ENCODE data around the gene UTP3. TPM values are rescaled to one million over a fixed set of nuclear protein-coding genes. Genes with fewer than 3 reads are reported as not detected.
"Not testable (repeated sequence)": the region's sequence is repeated elsewhere in the genome, so short reads cannot be mapped to it uniquely, and the experiment has no call there.

UTP3 gene
- total and polyA plus RNA-seq, 4 donors, result 20.1 to 32.0 (median 28.2) TPM

GRCh38 chr4:70660106-70660505, 28.2 kb upstream of the UTP3 start:
- H3K4me3 ChIP-seq, result no peak overlapping the region
- no peak for ATAC-seq (ENCODE audit: insufficient read depth, low FRiP score)
- no peak overlapping the region for H3K9ac ChIP-seq (ENCODE audit: insufficient read depth in 1 of 2, low read length in 2 of 2)
- TF ChIP-seq CTCF (IDR thresholded peaks at IDR 0.05; ENCODE audit: control extremely low read depth, extremely low read depth), result no peak
- H3K27me3 ChIP-seq (ENCODE audit: control insufficient read depth in 3 of 3, insufficient read depth in 3 of 3, low read length in 2 of 3), result no peaks in the 10 kb centered on the region
- no peaks in the 10 kb centered on the region for H3K9me3 ChIP-seq (ENCODE audit: control insufficient read depth in 4 of 4, insufficient read depth in 3 of 4, low read length in 3 of 4)
- H3K27ac ChIP-seq (ENCODE audit: low read depth in 1 of 2, low read length in 1 of 2), result no peak overlapping the region
- H3K4me1 ChIP-seq (ENCODE audit: control insufficient read depth in 5 of 5, insufficient read depth in 5 of 5, low read length in 5 of 5), result peaks cover 0 to 4% (median 0%) of the 10 kb centered on the region in 5 donors
- H3K36me3 ChIP-seq (ENCODE audit: control insufficient read depth in 4 of 4, insufficient read depth in 4 of 4, low read length in 4 of 4), result no peaks in the 10 kb centered on the region
- WGBS, 2 donors, result 83% methylated on average over 4 of the region's 4 CpGs
- no peak for DNase-seq

GRCh38 chr4:70661309-70661922, 26.9 kb upstream of the UTP3 start:
- H3K9ac ChIP-seq (ENCODE audit: insufficient read depth in 1 of 2, low read length in 2 of 2); H3K27me3 ChIP-seq (ENCODE audit: control insufficient read depth in 3 of 3, insufficient read depth in 3 of 3, low read length in 2 of 3); ATAC-seq (ENCODE audit: insufficient read depth, low FRiP score); DNase-seq; H3K4me3 ChIP-seq; H3K36me3 ChIP-seq (ENCODE audit: control insufficient read depth in 4 of 4, insufficient read depth in 4 of 4, low read length in 4 of 4); H3K9me3 ChIP-seq (ENCODE audit: control insufficient read depth in 4 of 4, insufficient read depth in 3 of 4, low read length in 3 of 4); H3K4me1 ChIP-seq (ENCODE audit: control insufficient read depth in 5 of 5, insufficient read depth in 5 of 5, low read length in 5 of 5); H3K27ac ChIP-seq (ENCODE audit: low read depth in 1 of 2, low read length in 1 of 2): not testable (repeated sequence)
- 91 to 97% methylated on average over 5 of the region's 5 CpGs for WGBS, 2 donors

- no peak within 1 kb of the TSS for H3K9ac ChIP-seq (ENCODE audit: insufficient read depth in 1 of 2, low read length in 2 of 2)
- DNase-seq (no peak), ATAC-seq (ENCODE audit: insufficient read depth, low FRiP score) (no peak)
- H3K4me3 ChIP-seq, result no peak within 1 kb of the TSS
- H3K9me3 ChIP-seq (ENCODE audit: control insufficient read depth in 4 of 4, insufficient read depth in 3 of 4, low read length in 3 of 4), result no peaks in the 10 kb centered on the region
- TF ChIP-seq CTCF (IDR thresholded peaks at IDR 0.05; ENCODE audit: control extremely low read depth, extremely low read depth), result no peak
- H3K27ac ChIP-seq (ENCODE audit: low read depth in 1 of 2, low read length in 1 of 2), result no peak within 1 kb of the TSS
- H3K36me3 ChIP-seq (ENCODE audit: control insufficient read depth in 4 of 4, insufficient read depth in 4 of 4, low read length in 4 of 4), result no peaks in the 10 kb centered on the region
- H3K4me1 ChIP-seq (ENCODE audit: control insufficient read depth in 5 of 5, insufficient read depth in 5 of 5, low read length in 5 of 5), result peaks cover 0 to 9% (median 5%) of the 10 kb centered on the region in 5 donors
- WGBS, 2 donors, result 67 to 84% methylated on average over 1 of the region's 1 CpG
- no peaks in the 10 kb centered on the region for H3K27me3 ChIP-seq (ENCODE audit: control insufficient read depth in 3 of 3, insufficient read depth in 3 of 3, low read length in 2 of 3)
These were observed 22.0 kb upstream of the UTP3 start, which contains the start of gene JCHAIN for GRCh38 chr4:70666369-70666768. Gene JCHAIN, minus strand, starts transcription at chr4:70666508. Its CDS starts 18 bp downstream, at chr4:70666490.

- Histone ChIP-seq H3K4me1 (ENCODE audit: control insufficient read depth in 5 of 5, insufficient read depth in 5 of 5, low read length in 5 of 5) (peaks cover 0 to 9% (median 5%) of the 10 kb centered on the region in 5 donors), H3K27me3 (ENCODE audit: control insufficient read depth in 3 of 3, insufficient read depth in 3 of 3, low read length in 2 of 3) (no peaks in the 10 kb centered on the region), H3K27ac (ENCODE audit: low read depth in 1 of 2, low read length in 1 of 2) (no peak overlapping the region), H3K4me3 (no peak overlapping the region), H3K36me3 (ENCODE audit: control insufficient read depth in 4 of 4, insufficient read depth in 4 of 4, low read length in 4 of 4) (no peaks in the 10 kb centered on the region), H3K9me3 (ENCODE audit: control insufficient read depth in 4 of 4, insufficient read depth in 3 of 4, low read length in 3 of 4) (no peaks in the 10 kb centered on the region), H3K9ac (ENCODE audit: insufficient read depth in 1 of 2, low read length in 2 of 2) (no peak overlapping the region)
- DNase-seq (peak; percentile 19 to 82 (median 68)), ATAC-seq (ENCODE audit: insufficient read depth, low FRiP score) (peak; percentile 27)
- 39 to 52% methylated on average over 3 of the region's 3 CpGs for WGBS, 2 donors
- TF ChIP-seq CTCF (IDR thresholded peaks at IDR 0.05; ENCODE audit: control extremely low read depth, extremely low read depth), result no peak
These were observed 20.4 kb upstream of the UTP3 start for GRCh38 chr4:70667740-70668535.

All from lung (tissue), 12 donors.